AG09309 (cell line): Measurements from ENCODE around the gene CNN1.
"Not testable (repeated sequence)": the region's sequence is repeated elsewhere in the genome, so short reads cannot be mapped to it uniquely, and the experiment has no call there.

Experiments used
- DNase-seq: peaks from one replicate; pipeline ENCODE4 v3.0.0-alpha.2; 2010; ENCODE audit warnings: low read depth
- H3K4me3 ChIP-seq: 2 replicates; pipeline ENCODE4 v1.5.1; 2011; ENCODE audit warnings: mild to moderate bottlenecking, low read depth, low read length, moderate library complexity; ENCODE audit not compliant: control insufficient read depth
- CTCF ChIP-seq: IDR thresholded peaks from 2 replicates; pipeline ENCODE4 v1.5.1; 2011; ENCODE audit warnings: mild to moderate bottlenecking, low read depth, low read length, inconsistent platforms; ENCODE audit not compliant: insufficient read depth, control insufficient read depth; ENCODE audit errors: missing control alignments

CNN1 gene

GRCh38 chr19:11555246-11555645 lies 16.6 kb downstream of the CNN1 start:
- no peak for DNase-seq
- no peak overlapping the region for H3K4me3 ChIP-seq
- no peak for TF ChIP-seq CTCF

- no peak for TF ChIP-seq CTCF
- no peak for DNase-seq
- H3K4me3 ChIP-seq = no peak overlapping the region
These were observed 18.2 kb downstream of the CNN1 start for GRCh38 chr19:11556634-11557420.

DNA sequence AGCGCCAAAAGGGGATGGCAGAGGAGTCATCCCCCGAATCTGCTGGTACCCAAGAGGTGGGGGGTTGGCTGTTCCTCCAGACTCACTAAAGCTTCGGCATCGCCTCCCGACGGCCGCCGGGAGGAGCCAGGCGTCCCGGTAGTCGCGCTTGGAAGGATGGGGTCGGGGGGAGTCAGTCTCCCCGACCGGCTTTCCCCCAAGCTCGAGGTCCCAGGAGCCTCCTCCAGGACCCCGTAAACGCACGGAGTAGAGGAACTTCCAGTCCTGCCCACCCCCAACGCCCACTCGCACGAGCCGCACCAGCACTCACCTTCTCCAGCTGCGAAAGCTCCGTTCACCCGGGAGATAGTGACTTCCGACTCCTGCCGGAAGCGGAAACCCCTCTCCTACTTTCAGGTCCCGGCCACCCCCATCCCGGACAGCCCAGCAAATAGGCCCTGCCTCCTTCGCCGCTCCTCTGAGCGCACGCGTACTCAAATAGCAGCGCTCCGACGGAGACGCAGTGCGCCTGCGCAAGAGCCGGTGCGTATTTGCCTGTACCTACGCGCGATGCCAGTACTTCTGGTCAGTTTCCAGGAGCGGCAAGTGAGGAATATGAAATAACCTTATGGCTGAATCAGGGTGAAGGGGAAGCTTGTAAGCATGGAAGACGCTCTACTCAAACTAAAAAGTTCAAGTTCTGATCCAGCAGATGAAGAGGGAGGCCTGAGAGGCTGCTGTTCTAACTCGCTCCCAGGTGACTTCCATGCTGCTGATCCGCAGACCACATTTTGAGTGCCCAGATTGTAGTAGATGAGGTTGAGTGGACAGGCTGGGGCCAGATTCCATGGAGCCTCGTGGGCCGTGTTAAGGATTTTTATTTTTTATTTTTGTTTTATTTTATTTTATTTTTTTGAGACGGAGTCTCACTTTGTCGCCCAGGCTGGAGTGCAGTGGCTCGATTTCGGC lies 20.5 kb downstream of the CNN1 start, which contains the start of gene ELOF1:
Gene ELOF1 (minus strand): TSS at position 350 of the 948 bp plus-strand sequence. CDS start 4,883 bp downstream, outside the sequence.
- peak; percentile 88 for DNase-seq
- peak; percentile 31 for TF ChIP-seq CTCF
- peak within 1 kb of the TSS; percentile 90 for H3K4me3 ChIP-seq

DNA sequence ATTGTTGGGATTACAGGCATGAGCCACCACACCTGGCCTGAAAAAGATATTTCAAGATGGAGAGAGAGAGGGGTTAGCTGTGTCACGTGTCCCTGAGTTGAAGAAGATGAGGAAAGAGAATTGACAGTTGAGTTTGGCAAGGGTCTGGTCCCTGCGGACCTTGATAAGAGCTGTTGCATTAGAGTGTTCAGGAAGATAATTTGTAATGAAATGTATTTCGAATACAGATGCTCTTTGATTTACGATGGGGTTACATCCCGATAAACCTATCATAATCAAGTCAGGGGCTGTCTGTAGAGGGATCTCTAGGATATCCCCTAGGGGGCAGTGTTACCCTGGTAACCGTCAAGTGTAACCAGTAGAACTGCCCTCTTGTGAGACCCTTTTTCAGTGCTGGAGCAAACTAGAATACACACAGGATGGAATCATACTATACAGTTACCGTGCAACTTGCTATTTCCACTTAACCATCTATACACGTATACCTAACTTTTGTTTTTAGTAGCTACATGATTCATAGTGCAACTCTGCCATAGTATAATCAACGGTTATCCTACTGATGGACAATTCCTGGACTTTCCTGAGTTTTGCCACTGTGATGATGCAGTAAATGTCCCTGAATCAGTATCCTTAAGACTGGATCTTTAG lies 21.9 kb downstream of the CNN1 start:
- peak; percentile 71 for TF ChIP-seq CTCF
- no peak overlapping the region for H3K4me3 ChIP-seq
- DNase-seq = peak; percentile 25

- no peak for DNase-seq
- TF ChIP-seq CTCF = no peak
- no peak overlapping the region for H3K4me3 ChIP-seq
These were observed 24.9 kb downstream of the CNN1 start for GRCh38 chr19:11563532-11563931.

DNA sequence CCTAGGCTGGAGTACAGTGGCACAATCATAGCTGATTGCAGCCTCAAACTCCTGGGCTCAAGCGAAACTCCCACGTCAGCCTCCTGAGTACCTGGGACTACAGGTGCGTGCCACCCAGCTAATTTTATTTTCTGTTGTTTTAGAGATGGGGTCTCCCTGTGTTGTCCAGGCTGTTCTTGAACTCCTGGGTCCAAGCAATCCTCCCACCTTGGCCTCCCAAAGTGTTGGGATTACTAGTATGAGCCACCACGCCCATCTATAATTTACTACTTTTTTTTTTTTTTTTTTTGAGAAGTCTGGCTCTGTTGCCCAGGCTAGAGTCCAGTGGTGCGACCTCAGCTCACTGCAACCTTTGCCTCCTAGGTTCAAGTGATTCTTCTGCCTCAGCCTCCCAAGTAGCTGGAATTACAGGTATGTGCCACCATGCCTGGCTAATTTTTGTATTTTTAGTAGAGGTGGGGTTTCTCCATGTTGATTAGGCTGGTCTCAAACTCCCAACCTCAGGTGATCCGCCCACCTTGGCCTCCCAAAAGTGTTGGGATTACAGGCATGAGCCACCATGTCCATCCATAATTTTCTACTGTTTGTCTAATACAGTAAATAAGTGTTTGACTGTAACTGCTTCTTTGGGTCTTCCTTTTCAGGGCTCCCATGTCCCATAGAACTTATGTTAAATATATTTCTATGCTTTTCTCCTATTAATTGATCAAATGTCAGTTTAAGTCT lies 25.6 kb downstream of the CNN1 start:
- not testable (repeated sequence) for H3K4me3 ChIP-seq, DNase-seq

DNA sequence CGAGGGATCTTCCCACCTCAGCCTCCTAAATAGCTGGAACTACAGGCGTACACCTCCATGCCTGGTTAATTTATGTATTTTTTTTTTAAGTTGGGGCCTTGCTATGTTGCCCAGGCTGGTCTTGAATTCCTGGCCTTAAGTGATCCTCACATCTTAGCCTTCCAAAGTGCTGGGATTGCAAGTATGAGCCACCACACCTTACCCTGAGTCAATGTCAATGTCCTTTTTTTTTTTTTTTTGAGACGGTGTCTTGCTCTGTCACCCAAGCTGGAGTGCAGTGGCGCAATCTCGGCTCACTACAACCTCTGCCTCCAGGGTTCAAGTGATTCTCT lies 27.0 kb downstream of the CNN1 start:
- not testable (repeated sequence) for H3K4me3 ChIP-seq

More for the DNA sequence above, 27.0 kb downstream of the CNN1 start:
- DNase-seq = not testable (repeated sequence)
